Suppressor macrophage treated with lipopolysaccharide for 1 hour (primary cell): ENCODE results near the gene MIOS.

Source experiments
- DNase-seq, 3 donors: peaks; one replicate each; pipeline ENCODE4 v3.0.0-alpha.2; 2020 to 2022

MIOS gene

DNA sequence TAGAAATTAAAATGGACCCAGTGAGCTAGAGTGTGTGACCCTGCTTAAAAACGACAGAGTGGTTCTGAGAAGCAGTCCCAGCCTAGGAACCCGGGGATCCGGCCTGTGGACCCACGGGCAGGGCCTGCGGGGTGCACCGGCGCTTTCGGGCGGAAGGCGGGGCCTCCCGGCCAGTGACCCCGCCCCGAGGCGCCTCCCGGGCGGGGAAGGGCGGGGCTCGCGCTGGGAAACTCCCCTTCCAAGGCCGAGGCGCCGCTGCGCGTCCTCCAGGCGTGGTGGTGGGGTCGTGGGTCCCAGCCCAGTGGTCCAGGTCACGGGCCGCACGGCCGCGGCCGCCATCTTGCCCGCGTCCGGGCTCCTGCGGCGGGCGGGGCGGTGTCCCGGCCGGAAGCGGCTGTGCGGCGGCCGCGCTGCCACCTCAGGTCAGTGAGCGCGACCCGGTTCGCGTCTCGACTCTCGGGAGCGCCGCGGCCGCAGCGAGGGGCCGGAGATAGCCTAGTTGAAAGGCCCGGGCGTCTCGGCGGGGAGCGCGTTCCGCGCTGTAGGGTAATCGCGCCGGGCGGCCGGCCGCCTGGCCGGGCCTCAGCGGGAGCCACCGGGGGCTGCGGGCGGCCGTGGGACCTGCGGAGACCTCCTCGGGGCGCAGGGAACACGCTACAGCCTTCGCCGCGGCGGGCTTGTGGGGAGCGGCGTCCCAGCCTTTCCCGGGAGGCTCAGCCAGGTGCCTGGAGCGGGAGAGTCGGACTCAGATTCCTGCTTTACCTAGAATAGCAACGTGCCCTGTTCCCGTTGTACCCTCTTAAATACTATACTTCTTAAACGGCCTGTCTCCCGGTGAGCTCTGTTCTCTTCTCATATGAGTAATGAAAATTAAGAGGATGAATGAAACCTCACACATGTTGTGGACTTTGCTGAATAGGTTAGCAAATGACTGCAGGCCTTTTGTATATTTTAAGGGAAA lies at the start of gene MIOS:
TSS of gene MIOS (plus strand) at position 234 of the 961 bp plus-strand sequence. CDS start 5,592 bp downstream, outside the sequence.
- peak; percentile 89 to 96 (median 95) for DNase-seq

DNA sequence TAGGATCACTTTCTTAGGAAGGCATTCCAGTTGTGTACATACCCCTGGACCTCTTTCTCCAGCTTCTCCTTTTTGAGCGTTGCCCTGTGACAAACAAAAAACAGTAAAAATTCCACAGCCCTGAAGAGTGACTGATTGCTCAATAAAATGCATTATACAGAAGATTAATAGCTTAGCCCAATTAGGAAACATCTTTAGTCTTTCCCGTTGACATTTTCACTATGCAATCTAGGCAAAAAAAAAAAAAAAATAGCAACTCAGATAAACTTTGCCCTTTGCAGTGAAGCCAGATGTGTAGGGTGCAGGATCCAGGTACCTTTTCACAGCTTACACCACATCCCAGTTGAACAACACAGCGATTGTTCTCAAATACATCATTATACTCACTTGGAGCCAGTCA lies 48.9 kb upstream of the MIOS start:
- DNase-seq = peak; percentile 29 to 65 (median 61)

DNA sequence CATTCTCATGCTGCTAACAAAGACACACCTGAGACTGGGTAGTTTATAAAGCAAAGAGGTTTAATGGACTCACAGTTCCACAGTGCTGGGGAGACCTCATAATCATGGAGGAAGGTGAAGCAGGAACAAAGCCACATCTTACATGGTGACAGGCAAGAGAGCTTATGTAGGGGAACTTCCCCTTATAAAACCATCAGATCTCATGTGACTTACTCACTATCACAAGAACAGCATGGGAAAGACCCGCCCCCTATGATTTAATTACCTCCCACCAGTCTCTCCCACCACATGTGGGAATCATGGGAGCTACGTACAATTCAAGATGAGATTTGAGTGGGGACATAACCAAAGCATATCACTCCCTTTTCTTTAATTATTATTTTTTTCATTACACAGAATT lies 47.6 kb upstream of the MIOS start:
- DNase-seq = peak; percentile 29 to 52 (median 49)

DNA sequence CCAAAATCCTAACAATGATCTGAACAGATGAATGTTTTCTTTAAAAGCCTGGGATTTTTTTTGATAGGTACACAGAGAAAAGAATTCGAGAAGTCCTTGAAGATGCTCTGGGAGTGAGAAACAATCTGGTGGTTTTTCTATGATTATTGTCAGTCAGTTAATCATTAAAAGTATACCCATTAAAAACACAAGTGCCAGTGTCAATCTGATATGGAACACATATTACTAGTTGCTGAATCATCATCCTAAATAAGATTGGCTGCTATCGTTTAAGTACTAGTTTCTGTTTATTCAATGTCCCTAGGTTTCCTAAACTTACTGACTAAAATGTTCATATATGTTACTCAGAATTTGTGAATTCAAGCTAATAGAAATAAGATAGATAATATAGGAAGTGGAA lies 47.2 kb upstream of the MIOS start:
- no peak for DNase-seq

DNA sequence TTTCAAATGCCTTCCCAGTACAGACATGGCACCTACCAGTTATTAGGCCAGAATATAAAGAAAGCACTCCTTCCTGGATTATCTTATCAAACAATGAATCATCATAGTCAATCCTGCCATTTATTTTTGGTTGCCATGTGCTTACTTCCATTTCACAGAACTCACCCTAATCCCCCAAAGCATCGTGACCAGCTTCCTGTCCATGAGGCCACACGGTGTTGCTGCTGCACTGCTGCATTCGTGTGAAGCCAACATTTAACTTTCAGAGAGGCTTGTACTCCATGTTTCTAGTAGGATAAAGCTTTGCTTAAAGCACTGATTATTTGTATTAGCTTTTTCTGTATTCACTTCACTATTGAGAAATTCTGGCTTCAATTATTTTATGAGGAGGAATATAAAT lies 45.4 kb upstream of the MIOS start:
- no peak for DNase-seq

DNA sequence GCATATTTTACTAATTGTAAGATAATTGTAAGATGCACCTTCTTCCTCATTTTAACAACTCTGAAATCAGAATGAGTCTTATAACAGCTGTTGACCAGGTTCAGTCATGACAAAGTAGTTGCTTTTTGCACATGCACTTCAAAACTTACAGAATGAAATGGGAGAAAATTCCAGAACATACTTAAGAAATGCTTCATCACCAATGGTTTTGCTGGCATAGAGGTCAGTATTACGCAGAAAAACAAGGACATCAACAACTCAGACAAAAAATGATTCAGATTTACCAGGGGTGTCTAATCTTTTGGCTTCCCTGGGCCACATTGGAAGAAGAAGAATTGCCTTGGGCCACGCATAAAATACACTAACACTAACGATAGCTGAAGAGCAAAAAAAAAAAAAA lies 44.3 kb upstream of the MIOS start:
- no peak for DNase-seq

DNA sequence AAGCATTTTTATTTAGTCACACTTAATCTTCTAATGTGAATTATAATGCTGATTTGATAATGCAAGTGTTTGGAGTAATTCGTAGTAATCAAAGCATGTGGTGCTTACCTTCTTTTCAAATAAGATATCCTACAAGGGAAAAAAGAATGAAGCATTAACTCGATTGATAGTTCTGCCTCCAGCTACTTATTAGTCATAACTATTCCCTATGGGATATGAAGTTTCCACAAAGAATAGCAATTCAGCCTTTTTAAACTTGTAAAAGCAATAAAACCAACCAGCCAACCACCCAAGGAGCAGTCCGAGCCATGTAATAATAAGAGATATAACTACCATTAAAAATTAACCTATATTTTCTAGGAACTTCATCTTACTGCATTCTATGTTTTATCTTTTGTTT lies 42.6 kb upstream of the MIOS start:
- DNase-seq = no peak

DNA sequence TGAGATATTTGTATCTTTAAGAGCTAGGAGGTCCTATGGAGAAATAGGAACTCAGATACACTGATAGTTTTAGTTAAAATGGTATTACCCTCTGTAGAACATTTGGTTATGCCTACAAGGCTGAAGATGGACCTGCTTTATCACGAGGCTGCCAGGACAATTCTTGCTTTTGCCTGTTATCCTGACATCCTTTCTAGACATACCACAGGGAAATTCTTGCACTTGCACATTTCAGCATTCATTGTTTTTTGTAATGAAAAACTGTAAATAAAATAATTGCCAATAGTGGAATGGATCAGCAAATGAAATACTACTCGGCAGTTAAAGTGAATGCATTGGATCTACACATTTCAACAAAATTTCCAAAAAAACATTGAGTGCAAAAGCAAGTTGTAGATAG lies 40.7 kb upstream of the MIOS start:
- no peak for DNase-seq

DNA sequence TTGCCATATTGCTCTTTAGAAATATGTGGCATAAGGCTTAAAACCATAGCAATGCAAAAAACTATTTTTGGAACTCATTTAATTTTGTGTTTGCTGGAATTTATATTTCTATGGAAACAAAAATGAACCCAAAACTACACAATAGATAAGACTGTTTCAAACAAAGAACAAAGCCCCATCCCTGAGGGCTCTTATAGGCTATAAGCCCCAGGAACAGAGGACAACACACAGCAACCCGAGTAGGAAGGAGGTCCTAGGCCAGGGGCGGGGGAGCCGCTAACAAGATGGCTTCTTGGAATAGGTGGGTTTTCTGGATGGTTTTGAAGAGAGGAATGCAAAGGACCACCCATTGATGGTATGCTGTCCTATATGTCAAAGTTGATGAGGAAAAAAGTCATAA lies 39.6 kb upstream of the MIOS start:
- DNase-seq = no peak

DNA sequence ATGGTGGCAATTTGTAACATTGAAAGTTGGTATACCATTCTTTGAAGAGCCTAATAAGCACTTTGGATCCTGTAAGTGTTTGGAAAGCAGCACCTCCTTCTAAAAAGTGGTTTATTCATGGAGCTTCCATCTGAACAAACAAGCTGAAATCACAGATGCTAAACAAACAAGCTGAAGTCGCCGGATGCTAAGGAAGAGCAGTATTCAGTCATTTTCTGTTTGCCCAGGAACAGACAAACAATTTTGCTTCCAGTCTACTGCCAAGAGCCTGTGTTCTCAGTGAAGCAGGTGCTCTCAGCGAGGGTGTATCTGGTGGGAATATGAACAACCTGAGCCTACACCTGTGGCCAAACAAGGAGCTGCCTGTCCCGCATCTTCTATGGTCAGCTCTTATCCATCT lies 37.4 kb upstream of the MIOS start:
- DNase-seq = no peak

DNA sequence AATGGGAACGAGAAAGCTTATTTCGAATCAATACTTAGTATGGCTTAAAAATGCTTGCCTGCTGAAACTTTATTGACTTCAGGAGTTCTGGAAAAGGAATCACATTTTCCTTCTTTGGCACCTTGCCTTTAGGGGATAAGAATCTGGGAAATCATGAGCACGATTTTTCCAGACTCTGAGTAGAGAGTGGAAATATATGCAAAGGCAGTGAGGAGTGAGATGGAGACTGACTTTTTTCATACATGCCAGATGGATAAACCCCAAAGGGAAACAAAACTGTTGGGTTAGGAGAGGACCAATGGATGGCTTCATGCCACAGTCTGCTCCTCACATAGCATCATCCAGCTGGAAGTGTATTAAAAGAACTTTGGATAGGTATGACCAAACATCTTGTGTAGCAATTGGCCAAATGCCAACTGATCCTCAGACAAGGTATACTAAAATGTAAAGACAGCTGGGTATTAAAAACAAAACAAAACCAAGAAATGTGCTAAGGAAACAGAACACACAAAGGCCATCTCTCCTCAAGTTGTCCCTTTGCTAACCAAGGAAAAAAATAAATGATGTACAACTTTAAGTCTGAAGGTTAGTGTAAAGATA lies 32.8 kb upstream of the MIOS start:
- DNase-seq = no peak

DNA sequence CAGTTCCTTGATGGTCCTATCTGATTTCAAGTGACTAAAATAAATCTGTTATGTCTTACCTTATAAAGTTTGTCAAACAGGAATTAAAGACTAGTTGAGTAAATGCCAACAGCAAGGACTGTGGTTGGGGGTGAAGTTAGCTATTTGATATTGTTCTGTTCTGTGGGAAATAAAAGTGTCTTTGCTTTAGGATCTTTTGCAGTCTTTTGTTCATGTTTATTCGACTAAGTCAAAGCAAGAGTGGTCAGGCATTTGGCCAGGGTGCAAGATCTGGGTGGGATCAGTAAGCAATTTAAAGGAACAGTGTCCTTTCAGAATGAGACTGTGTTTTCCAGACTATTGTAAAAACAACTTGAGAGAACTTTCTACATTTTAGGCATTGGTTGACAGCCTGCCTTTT lies 31.0 kb upstream of the MIOS start, which contains the start of gene COL28A1:
TSS of gene COL28A1 (minus strand) at position 183 of the 400 bp plus-strand sequence. CDS start 2,998 bp downstream, outside the sequence.
- DNase-seq = no peak

DNA sequence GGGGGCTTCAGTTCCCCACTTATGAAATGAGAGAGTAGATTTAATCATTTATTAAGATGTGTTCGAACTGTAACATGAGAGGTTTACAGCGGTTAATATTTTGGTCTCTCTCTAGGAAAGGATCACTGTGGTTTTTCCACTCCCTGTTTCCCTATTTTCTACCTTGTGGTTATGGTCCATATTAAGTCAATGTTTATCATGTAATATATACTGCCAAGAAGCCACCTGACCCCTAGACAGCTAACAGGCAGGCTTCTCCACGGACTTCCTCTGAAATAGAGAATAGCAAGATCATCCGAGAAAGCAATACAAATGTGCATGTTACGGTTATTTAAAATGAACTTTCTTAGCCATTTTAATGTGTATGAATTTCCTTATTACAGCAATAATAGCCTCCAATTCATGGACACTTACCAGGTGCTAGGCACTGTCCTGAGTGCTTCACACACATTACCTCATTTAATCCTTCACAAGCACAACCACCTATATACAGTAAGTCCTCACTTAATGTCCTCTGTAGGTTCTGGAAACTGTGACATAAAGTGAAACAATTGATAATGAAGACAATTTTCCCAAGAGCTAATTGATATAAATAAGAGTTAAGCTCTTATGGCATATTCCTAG lies 30.2 kb upstream of the MIOS start:
- DNase-seq = no peak

DNA sequence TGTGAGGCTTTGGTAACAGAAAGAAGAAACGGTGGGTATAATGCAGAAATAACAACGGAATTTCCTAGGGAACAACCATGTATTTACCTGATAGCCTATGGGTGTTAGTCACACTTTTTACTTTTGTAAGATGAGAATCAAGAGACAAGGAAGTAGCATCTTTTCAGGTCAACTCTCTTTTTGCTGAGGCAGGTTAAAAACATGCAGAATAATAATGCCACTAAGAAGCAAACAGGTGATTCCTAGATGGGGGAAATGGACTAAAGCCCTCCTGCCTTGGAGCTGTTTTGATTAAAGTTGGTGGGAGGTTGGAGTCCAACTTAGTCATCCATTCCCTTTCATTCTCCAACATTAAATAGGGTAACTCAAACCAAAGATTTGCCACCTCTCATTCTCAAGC lies 29.0 kb upstream of the MIOS start:
- no peak for DNase-seq

DNA sequence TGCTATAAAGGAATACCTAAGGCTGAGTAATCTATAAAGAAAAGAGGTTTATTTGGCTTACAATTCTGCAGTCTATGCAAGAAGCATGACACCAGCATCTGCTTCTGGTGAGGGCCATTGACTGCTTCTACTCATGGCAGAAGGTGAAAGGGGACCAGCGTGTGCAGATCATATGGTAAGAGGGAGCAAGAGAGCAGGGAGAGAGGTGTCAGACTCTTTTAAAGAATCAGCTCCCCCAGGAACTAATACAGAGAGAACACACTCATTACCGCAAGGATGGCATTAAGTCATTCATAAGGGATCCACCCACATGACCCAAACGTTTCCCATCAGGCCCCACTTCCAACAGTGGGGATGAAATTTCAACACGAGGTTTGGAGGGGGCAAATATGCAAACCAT lies 27.5 kb upstream of the MIOS start:
- no peak for DNase-seq

DNA sequence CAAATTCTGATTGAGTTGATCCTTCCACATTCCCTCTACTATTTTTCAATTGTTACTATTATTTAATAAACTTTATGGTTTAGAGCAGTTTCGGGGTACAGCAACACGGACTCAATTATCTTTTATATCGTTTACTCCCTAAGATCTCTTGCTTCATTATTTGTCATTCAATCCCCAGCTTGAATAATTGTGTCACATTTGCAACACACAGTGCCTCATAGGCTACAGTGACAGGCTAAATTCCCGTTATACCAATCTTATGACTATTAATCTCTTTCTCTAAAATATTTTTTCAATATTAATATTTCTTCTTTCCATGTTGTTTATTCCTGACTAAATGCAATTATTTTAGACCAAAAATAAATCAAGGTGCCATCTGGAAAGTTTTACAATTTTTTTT lies 27.0 kb upstream of the MIOS start:
- no peak for DNase-seq

DNA sequence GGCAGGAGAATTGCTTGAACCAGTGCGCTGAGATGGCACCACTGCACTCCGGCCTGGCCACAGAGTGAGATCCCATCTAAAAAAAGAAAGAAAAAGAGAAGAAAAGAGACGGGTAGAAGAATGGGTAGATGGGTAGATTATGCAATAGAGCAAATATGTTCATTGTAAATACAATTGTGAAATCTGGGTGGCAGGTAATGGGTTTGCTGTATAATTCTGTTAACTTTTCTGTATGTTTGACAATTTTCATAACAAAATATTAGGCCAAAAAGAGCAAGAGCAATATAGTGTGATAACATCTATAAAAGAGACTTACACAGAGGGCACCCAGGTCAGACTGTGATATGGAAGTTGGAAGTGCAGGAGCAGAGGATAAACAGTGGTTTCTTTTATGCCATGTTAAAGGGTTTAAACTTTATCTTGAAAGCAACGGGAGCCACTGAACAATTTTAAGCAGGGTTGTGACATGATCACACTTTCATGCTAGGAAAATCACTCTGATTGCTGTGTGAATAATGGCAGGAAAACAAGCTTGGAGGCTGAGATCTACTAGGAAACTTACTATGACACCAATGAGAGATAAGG lies 24.3 kb upstream of the MIOS start:
- DNase-seq = no peak

DNA sequence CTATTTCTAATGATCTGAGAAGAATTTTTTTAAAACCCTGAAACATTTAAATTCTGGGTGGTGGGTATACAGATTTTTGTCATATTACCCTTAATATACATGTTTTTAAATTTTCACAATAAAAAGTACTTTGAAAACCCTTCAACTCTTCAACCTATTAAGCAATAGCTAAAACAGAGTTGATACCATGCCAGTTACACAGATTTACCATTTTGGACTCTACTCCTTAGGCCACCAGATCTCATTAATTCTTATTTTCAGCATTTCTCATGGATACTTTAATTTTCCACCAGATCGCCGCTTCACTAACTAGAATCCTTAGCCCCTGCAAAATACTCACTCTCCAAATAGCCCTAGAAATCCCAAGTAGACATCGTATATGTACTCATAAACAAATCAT lies 18.3 kb upstream of the MIOS start:
- no peak for DNase-seq

DNA sequence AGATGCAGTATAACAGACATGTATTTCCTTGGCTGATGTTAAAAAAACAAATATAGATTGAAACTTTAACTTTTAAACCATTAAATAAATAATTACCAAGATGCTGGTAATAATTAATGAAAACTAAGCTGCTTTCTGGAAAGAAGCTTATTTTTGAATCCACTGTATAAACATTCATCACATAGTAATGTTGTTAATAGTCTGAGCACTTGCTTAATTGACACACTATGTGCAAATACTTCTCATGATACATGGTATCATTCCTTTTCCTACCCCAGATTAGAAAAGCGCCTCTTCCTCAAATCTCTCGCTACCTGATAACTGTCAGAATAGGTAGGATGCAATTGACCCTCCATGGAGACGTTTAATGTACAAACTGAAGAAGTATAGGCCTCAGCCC lies 16.0 kb upstream of the MIOS start:
- DNase-seq = no peak

DNA sequence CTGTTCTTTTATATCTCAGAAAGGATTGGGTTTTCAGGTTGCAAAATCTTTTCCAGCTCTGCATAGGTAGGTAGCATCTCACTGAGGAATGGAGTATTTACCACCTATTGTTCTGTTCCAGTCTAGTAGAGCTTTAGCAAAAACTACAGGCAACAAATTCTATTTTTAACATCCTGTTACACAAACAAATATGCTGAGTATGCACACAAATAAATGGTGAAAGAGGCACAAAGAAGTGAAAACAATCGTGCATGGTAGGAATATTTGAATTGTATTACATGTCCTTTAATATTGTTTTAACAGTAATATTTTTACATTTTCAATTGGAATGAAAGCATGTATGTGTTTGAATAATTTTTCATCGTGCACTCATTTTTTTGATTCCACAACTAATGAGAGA lies 14.5 kb upstream of the MIOS start:
- no peak for DNase-seq

DNA sequence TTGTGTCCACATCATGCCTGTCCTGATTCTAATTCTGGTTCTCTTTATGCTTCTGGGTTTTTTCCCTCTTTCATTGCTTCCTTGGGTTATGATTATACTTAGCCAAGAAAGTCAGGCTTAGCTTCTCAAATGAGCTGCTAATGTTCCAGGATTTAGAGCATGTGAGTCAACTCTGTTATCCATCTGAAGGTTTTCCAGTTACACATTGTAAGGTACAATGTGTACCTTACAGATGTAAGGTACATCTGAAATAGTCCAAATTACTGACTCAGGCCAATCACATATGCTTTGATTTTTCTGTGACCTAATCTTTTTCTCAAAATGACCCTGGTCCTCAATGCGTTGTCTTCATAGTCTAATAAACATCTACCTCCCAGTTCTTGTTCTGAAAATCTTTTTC lies 13.3 kb upstream of the MIOS start:
- DNase-seq = no peak

DNA sequence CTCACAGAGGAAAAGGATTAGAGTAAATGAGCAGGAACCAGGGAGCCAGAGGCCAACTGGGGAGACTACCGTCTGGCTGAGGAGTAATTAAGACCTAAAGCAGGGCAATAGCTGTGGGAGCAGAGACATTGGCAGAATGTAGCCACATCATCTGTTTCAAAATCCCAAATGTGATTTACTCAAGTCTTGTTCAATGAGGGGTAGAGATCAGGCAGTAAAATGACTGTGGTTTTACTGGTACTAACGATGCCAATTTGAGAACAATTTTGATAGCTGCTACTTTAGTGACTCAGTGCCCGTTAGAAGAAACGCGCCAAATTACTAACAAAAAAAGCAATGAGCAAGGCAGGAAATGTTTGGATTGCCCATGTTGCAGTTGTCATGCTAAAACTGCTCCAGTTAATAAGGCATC lies 12.7 kb upstream of the MIOS start:
- DNase-seq = no peak
